H1 (cell line): ENCODE measurements around the gene BARX2. TPM values are rescaled to one million over a fixed set of nuclear protein-coding genes. Genes with fewer than 3 reads are reported as not detected.

Experiments
- CTCF ChIA-PET: fragments of 300-600 bp; sonication (Branson Sonifier 250); formaldehyde crosslinking; loops from one replicate; lab custom pipeline; 2021; ENCODE audit not compliant: partially characterized antibody; lab: Charles Lee
- POLR2A ChIA-PET: fragments of 300-600 bp; sonication (Branson Sonifier 250); formaldehyde crosslinking; loops from one replicate; lab custom pipeline; 2021; ENCODE audit warnings: inconsistent platforms; ENCODE audit not compliant: partially characterized antibody; lab: Charles Lee
- DNase-seq, 2 experiments: peaks; one replicate each; pipeline versions ENCODE4 v3.0.0 to v3.0.0-alpha.2; 2010 to 2022; ENCODE audit warnings: low spot score in 2 of 2, low read depth in 1 of 2, mixed read lengths in 1 of 2
- FAIRE-seq: peaks from 2 replicates; lab custom pipeline; 2011; peaks lifted over from hg19 to GRCh38; lab: Jason Lieb, UNC
- H2AFZ ChIP-seq: 2 replicates; pipeline ENCODE4 v1.8.1; 2012; ENCODE audit warnings: low read length, inconsistent platforms
- H2AK5ac ChIP-seq: 2 replicates; pipeline ENCODE4 v1.6.1; 2013; ENCODE audit warnings: low read depth, low read length
- H2BK120ac ChIP-seq: replicated peaks from 2 replicates; pipeline ENCODE3; 2013; ENCODE audit warnings: low read depth, low read length, inconsistent platforms
- H2BK12ac ChIP-seq: 2 replicates; pipeline ENCODE4 v1.6.1; 2013; ENCODE audit warnings: low read depth, low read length
- H2BK15ac ChIP-seq: 2 replicates; pipeline ENCODE4 v1.6.1; 2013; ENCODE audit warnings: low read length
- H2BK20ac ChIP-seq: 2 replicates; pipeline ENCODE4 v1.6.1; 2013; ENCODE audit warnings: low read length
- H2BK5ac ChIP-seq: 2 replicates; pipeline ENCODE4 v1.6.1; 2013; ENCODE audit warnings: low read depth, low read length
- H3K14ac ChIP-seq: 2 replicates; pipeline ENCODE4 v1.6.1; 2013; ENCODE audit warnings: inconsistent platforms; ENCODE audit not compliant: insufficient read length
- H3K18ac ChIP-seq: 2 replicates; pipeline ENCODE4 v1.6.1; 2013; ENCODE audit warnings: low read length; ENCODE audit errors: extremely low read depth
- H3K23ac ChIP-seq: 2 replicates; pipeline ENCODE4 v1.6.1; 2013; ENCODE audit warnings: inconsistent platforms; ENCODE audit not compliant: insufficient read length
- H3K23me2 ChIP-seq: 2 replicates; pipeline ENCODE4 v1.6.1; 2013; ENCODE audit warnings: low read depth, low read length
- H3K27ac ChIP-seq: 2 replicates; pipeline ENCODE4 v1.6.1; 2011; ENCODE audit warnings: low read depth, low read length, inconsistent platforms
- H3K27me3 ChIP-seq, 4 experiments: replicated peaks in 1 of 4; 1 replicate in 1 of 4; 2 replicates in 3 of 4; pipeline versions ENCODE4 v1.6.1 to v1.8.1; 2011 to 2013; ENCODE audit warnings: low read length in 3 of 4, mild to moderate bottlenecking in 3 of 4, inconsistent platforms in 2 of 4, mixed read lengths in 2 of 4, moderate library complexity in 1 of 4; ENCODE audit not compliant: control insufficient read depth in 3 of 4, insufficient read depth in 3 of 4; ENCODE audit errors: extremely low read depth in 1 of 4
- H3K36me3 ChIP-seq, 4 experiments: 2 replicates each; pipeline versions ENCODE4 v1.6.1 to v1.8.1; 2011 to 2013; ENCODE audit warnings: mild to moderate bottlenecking in 4 of 4, low read length in 3 of 4, moderate library complexity in 2 of 4, control low read depth in 1 of 4, inconsistent platforms in 1 of 4; ENCODE audit not compliant: insufficient read depth in 4 of 4, control insufficient read depth in 2 of 4
- H3K4ac ChIP-seq: replicated peaks from 2 replicates; pipeline ENCODE3; 2013; ENCODE audit warnings: low read length, low read depth, mixed read lengths, inconsistent platforms; ENCODE audit not compliant: insufficient read length
- H3K4me1 ChIP-seq, 4 experiments: replicated peaks in 1 of 4; 1 replicate in 1 of 4; 2 replicates in 3 of 4; pipeline versions ENCODE4 v1.6.1 to v1.8.1; 2011 to 2013; ENCODE audit warnings: low read length in 3 of 4, inconsistent platforms in 2 of 4, mixed read lengths in 1 of 4; ENCODE audit not compliant: insufficient read depth in 4 of 4, control insufficient read depth in 3 of 4
- H3K4me2 ChIP-seq, 2 experiments: 2 replicates each; pipeline versions ENCODE4 v1.6.1 to v1.8.1; 2011 to 2013; ENCODE audit warnings: low read depth in 2 of 2, low read length in 2 of 2, control low read depth in 1 of 2, inconsistent platforms in 1 of 2, mild to moderate bottlenecking in 1 of 2; ENCODE audit not compliant: insufficient read depth in 1 of 2
- H3K4me3 ChIP-seq, 4 experiments: fragments of 200-600, 300-600 bp in 1 of 4; sonication (generic), shearing (Covaris generic), sonication (Bioruptor Twin) in 1 of 4; 2 replicates each; pipeline versions ENCODE4 v1.5.1 to v1.8.1; 2011 to 2016; ENCODE audit warnings: low read length in 4 of 4, low read depth in 3 of 4, control low read depth in 2 of 4, inconsistent platforms in 2 of 4, mild to moderate bottlenecking in 2 of 4, mixed read lengths in 1 of 4, moderate library complexity in 1 of 4; ENCODE audit not compliant: insufficient read depth in 2 of 4; ENCODE audit errors: extremely low read depth in 1 of 4
- H3K56ac ChIP-seq: replicated peaks from 2 replicates; pipeline ENCODE3; 2013; ENCODE audit warnings: low read depth, mild to moderate bottlenecking, mixed read lengths, low read length, inconsistent platforms; ENCODE audit not compliant: insufficient read length
- H3K79me1 ChIP-seq: 2 replicates; pipeline ENCODE4 v1.6.1; 2013; ENCODE audit warnings: low read depth, low read length, control low read depth
- H3K79me2 ChIP-seq, 2 experiments: 2 replicates each; pipeline versions ENCODE4 v1.6.1 to v1.8.1; 2012 to 2013; ENCODE audit warnings: low read length in 2 of 2, mild to moderate bottlenecking in 2 of 2, inconsistent platforms in 1 of 2; ENCODE audit not compliant: insufficient read depth in 2 of 2, control insufficient read depth in 1 of 2
- H3K9ac ChIP-seq, 4 experiments: replicated peaks in 1 of 4; 1 replicate in 1 of 4; 2 replicates in 3 of 4; pipeline versions ENCODE4 v1.6.1 to v1.8.1; 2011 to 2013; ENCODE audit warnings: low read depth in 3 of 4, low read length in 3 of 4, control low read depth in 2 of 4, mild to moderate bottlenecking in 2 of 4, moderate library complexity in 2 of 4, inconsistent platforms in 1 of 4; ENCODE audit errors: extremely low read depth in 1 of 4
- H3K9me3 ChIP-seq, 2 experiments: 2 replicates each; pipeline versions ENCODE4 v1.6.1 to v1.8.1; 2012 to 2013; ENCODE audit warnings: mild to moderate bottlenecking in 2 of 2, moderate library complexity in 2 of 2, control low read depth in 1 of 2, inconsistent platforms in 1 of 2, low read depth in 1 of 2, low read length in 1 of 2, mixed read lengths in 1 of 2; ENCODE audit not compliant: insufficient read depth in 2 of 2
- H4K20me1 ChIP-seq, 2 experiments: replicated peaks in 1 of 2; 2 replicates each; pipeline versions ENCODE3 to v1.8.1; 2011 to 2013; ENCODE audit warnings: inconsistent platforms in 2 of 2, low read length in 2 of 2, mild to moderate bottlenecking in 1 of 2; ENCODE audit not compliant: insufficient read depth in 2 of 2, control insufficient read depth in 1 of 2
- H4K5ac ChIP-seq: 2 replicates; pipeline ENCODE4 v1.6.1; 2013; ENCODE audit warnings: low read length, low read depth, mixed read lengths, inconsistent platforms; ENCODE audit not compliant: insufficient read length
- H4K8ac ChIP-seq: 2 replicates; pipeline ENCODE4 v1.8.0; 2013; ENCODE audit warnings: mild to moderate bottlenecking, moderate library complexity, low read length, inconsistent platforms; ENCODE audit not compliant: insufficient read depth; ENCODE audit errors: extremely low read depth
- H4K91ac ChIP-seq: replicated peaks from 2 replicates; pipeline ENCODE3; 2013; ENCODE audit warnings: low read length, mixed read lengths, inconsistent platforms; ENCODE audit not compliant: insufficient read length
- CBX5 ChIP-seq: fragments of 300-800, 300-1000 bp; sonication (generic); IDR thresholded peaks from 2 replicates; pipeline ENCODE4 v1.7.1; 2016; ENCODE audit warnings: antibody characterized with exemption, low read length, low read depth
- WGBS, 2 experiments: shearing (Covaris generic) in 1 of 2; methylation state at CpG; one replicate each; pipeline versions ENCODE4 v1.1.6 to v1.1.7; 2013 to 2015; ENCODE audit warnings: low lambda C conversion rate in 2 of 2, mixed read lengths in 2 of 2, inconsistent platforms in 1 of 2, low coverage in 1 of 2, missing lambda C conversion rate in 1 of 2; ENCODE audit not compliant: insufficient replicate concordance in 2 of 2, insufficient coverage in 1 of 2, insufficient read length in 1 of 2; ENCODE audit errors: extremely low coverage in 1 of 2, missing lambda C conversion rate in 1 of 2; 5-methylcytosine and 5-hydroxymethylcytosine counted together
- polyA plus RNA-seq, 7 experiments: library from polyadenylated mRNA; depleted of rRNA in 3 of 7; stranded (reverse) in 5 of 7; unstranded in 2 of 7; fragments of >200 nt in 5 of 7; fragments of 200-250 nt in 2 of 7; gene quantifications; 1 replicate in 5 of 7; 2 replicates in 1 of 7; 4 replicates in 1 of 7; pipeline versions ENCODE4 v1.2.1 to v1.2.3, GENCODE V29; 2011 to 2013; ENCODE audit warnings: missing spikeins in 2 of 7, mixed read lengths in 2 of 7
- total RNA-seq: library from RNA; stranded (reverse); fragmentation: NEBNext Ultra II Directional; extraction: Animal tissue kit (Norgen Biotek cat#: 25700); gene quantifications from 2 replicates; pipeline ENCODE4 v1.2.1, GENCODE V29; 2021

The BARX2 gene
- total and polyA plus RNA-seq, 2 of the 8 experiments (the other 6 are each of a cell fraction or from before 2014, with no cell fraction given) = not detected

DNA sequence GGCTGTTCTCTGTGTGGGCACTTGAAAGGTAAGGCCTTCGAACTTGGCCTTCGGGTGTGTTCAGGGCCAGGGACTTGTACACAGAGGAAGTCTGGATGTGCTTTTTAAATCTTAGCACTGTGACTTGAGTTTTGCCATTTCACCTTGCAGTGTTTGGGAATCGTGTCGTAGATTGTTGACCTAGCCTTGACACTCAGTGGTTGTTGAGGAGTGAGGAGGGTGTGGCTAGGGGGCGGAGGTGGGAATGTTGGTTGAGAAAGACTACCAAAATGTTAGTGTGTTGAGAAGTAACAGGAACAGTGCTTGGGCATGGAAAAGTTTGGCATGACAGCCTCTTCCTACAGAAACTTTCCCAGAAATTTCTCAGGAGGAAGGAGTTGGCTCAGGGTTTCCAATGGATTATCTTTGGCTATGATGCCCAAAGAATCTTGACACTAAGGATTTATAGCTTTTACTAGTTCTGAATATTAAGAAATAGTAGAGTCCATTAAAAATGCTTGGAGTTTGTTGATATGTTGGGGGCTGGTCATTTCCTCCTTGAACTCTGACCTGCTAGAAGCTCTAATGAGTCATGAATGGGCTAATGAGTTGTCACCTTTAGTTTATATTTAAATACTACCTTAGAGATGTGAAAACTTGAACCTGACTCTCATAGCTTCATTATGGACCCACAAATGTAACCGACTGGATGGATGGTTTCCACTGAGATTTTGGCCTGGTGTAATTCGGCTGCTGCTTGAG lies 40.6 kb downstream of the BARX2 start:
- Histone ChIP-seq H3K27me3 (no peaks in the 10 kb centered on the region; a peak in 1 of 7 replicates), H3K23me2 (no peaks in the 10 kb centered on the region), H4K20me1 (no peaks in the 10 kb centered on the region), H3K9me3 (no peaks in the 10 kb centered on the region), H2AFZ (no peak overlapping the region), H4K8ac (no peak overlapping the region), H3K56ac (no peak overlapping the region), H2BK20ac (no peak overlapping the region), H3K27ac (no peak overlapping the region), H3K79me1 (no peaks in the 10 kb centered on the region), H3K9ac (no peak overlapping the region), H3K4me1 (no peaks in the 10 kb centered on the region), H3K79me2 (no peaks in the 10 kb centered on the region), H2BK12ac (no peak overlapping the region), H2AK5ac (no peak overlapping the region), H4K91ac (no peak overlapping the region), H3K36me3 (no peaks in the 10 kb centered on the region), H3K23ac (no peak overlapping the region), H3K18ac (no peak overlapping the region), H3K4ac (no peak overlapping the region), H2BK15ac (no peak overlapping the region), H3K4me3 (no peak overlapping the region), H3K14ac (no peak overlapping the region), H3K4me2 (no peak overlapping the region), H2BK5ac (no peak overlapping the region), H4K5ac (no peak overlapping the region), H2BK120ac (no peak overlapping the region)
- POLR2A ChIA-PET = no interaction called here
- FAIRE-seq = no peak
- 83% methylated on average over 7 of the region's 7 CpGs; no CpG with 5 or more reads in 1 of the 2 experiments for WGBS, 2 experiments
- CTCF ChIA-PET = interaction anchor here (1.7 kb wide), 1 partner anchor 279 kb away, joined by 8 read pairs; no protein-coding TSS in a partner anchor
- no peak for DNase-seq
- no peak for TF ChIP-seq CBX5
